ENCODE data around the gene TMEM179. TPM values are rescaled to one million over a fixed set of nuclear protein-coding genes. Genes with fewer than 3 reads are reported as not detected.

The TMEM179 gene
- total RNA-seq, 1 experiment from 2014 or later: 3.4 TPM

GRCh38 chr14:104576970-104577332 is 27.6 kb downstream of the TMEM179 start:
- in situ Hi-C loops (cut with HindIII; ENCODE audit: low pct_unique_long_range_greater_than_20kb, low sequenced_read_pairs) (no loop called here), intact Hi-C loops (cut with micrococcal nuclease; ENCODE audit: unreplicated experiment) (no loop called here)
- Histone ChIP-seq H3K9me3 (ENCODE audit: control insufficient read depth, insufficient read depth, low read depth, low read length) (no peaks in the 10 kb centered on the region), H3K4me1 (ENCODE audit: control insufficient read depth, insufficient read depth, low read length) (no peaks in the 10 kb centered on the region), H3K4me3 (ENCODE audit: low read depth in 2 of 2, low read length in 2 of 2) (no peak overlapping the region), H3K36me3 (ENCODE audit: control insufficient read depth, insufficient read depth, low read length) (no peaks in the 10 kb centered on the region), H3K27me3 (ENCODE audit: control insufficient read depth, insufficient read depth, low read length) (no peaks in the 10 kb centered on the region), H3K27ac (ENCODE audit: low read length) (no peak overlapping the region)
- POLR2A ChIA-PET: no interaction called here
- CTCF ChIA-PET: interaction anchor here (0.6 to 1.5 kb wide), 3 partner anchors 16 to 251 kb away, joined by 5 to 9 read pairs (median 7); no protein-coding TSS in a partner anchor
- no peak for TF ChIP-seq REST (IDR thresholded peaks at IDR 0.05; ENCODE audit: insufficient read depth in 1 of 2, low read depth in 2 of 2, low read length in 1 of 2)
- TF ChIP-seq CTCF (IDR thresholded peaks at IDR 0.05): no peak
- TF ChIP-seq POLR2AphosphoS5 (IDR thresholded peaks at IDR 0.05; ENCODE audit: low read depth, low read length): no peak
- TF ChIP-seq SIN3A (IDR thresholded peaks at IDR 0.05; ENCODE audit: borderline replicate concordance, insufficient read depth, low read depth, low read length): no peak
- no peak for TF ChIP-seq TCF7L2 (IDR thresholded peaks at IDR 0.05; ENCODE audit: low read depth, low read length)
- BruUV-seq (replicated peaks): no TSS peak
- ATAC-seq (peak; percentile 61; the same call in 1 of the 2 replicates), DNase-seq (ENCODE audit: low read depth, low spot score) (no peak)

- Histone ChIP-seq H3K4me1 (ENCODE audit: control insufficient read depth, insufficient read depth, low read length) (no peaks in the 10 kb centered on the region), H3K27ac (ENCODE audit: low read length) (no peak overlapping the region), H3K27me3 (ENCODE audit: control insufficient read depth, insufficient read depth, low read length) (no peaks in the 10 kb centered on the region), H3K9me3 (ENCODE audit: control insufficient read depth, insufficient read depth, low read depth, low read length) (no peaks in the 10 kb centered on the region), H3K4me3 (ENCODE audit: low read depth in 2 of 2, low read length in 2 of 2) (no peak overlapping the region), H3K36me3 (ENCODE audit: control insufficient read depth, insufficient read depth, low read length) (no peaks in the 10 kb centered on the region)
- TF ChIP-seq SIN3A (IDR thresholded peaks at IDR 0.05; ENCODE audit: borderline replicate concordance, insufficient read depth, low read depth, low read length) (no peak), REST (IDR thresholded peaks at IDR 0.05; ENCODE audit: insufficient read depth in 1 of 2, low read depth in 2 of 2, low read length in 1 of 2) (no peak), POLR2AphosphoS5 (IDR thresholded peaks at IDR 0.05; ENCODE audit: low read depth, low read length) (no peak), TCF7L2 (IDR thresholded peaks at IDR 0.05; ENCODE audit: low read depth, low read length) (no peak), CTCF (IDR thresholded peaks at IDR 0.05) (no peak)
- peak; percentile 75 for ATAC-seq
- no TSS peak for BruUV-seq (replicated peaks)
- in situ Hi-C loops (cut with HindIII; ENCODE audit: low pct_unique_long_range_greater_than_20kb, low sequenced_read_pairs) (no loop called here), intact Hi-C loops (cut with micrococcal nuclease; ENCODE audit: unreplicated experiment) (no loop called here)
- DNase-seq (ENCODE audit: low read depth, low spot score): no peak
- POLR2A ChIA-PET: interaction anchor here (0.6 kb wide), 1 partner anchor 101 kb away, joined by 3 read pairs; no protein-coding TSS in a partner anchor
- CTCF ChIA-PET: interaction anchor here (0.6 to 1.5 kb wide), 3 partner anchors 17 to 252 kb away, joined by 5 to 9 read pairs (median 7); no protein-coding TSS in a partner anchor
These were observed 28.2 kb downstream of the TMEM179 start for GRCh38 chr14:104576232-104576969.
